PFSK-1 (cell line): Measurements from ENCODE around the gene MR1.

Experiments used
- POLR2AphosphoS5 ChIP-seq: IDR thresholded peaks from 2 replicates; pipeline ENCODE4 v1.6.1; 2012; ENCODE audit warnings: low read depth, mild to moderate bottlenecking, control low read depth, low read length, moderate library complexity
- REST ChIP-seq, 2 experiments: IDR thresholded peaks; 2 replicates each; pipeline versions ENCODE4 v1.6.1 to v1.8.0; 2011 to 2012; ENCODE audit warnings: low read depth in 2 of 2, low read length in 2 of 2, control low read depth in 1 of 2, inconsistent platforms in 1 of 2, mild to moderate bottlenecking in 1 of 2, moderate library complexity in 1 of 2; ENCODE audit not compliant: insufficient read depth in 1 of 2
- TAF1 ChIP-seq: IDR thresholded peaks from 2 replicates; pipeline ENCODE4 v1.6.1; 2012; ENCODE audit warnings: low read length, control low read depth, borderline replicate concordance; ENCODE audit not compliant: insufficient read depth

DNA sequence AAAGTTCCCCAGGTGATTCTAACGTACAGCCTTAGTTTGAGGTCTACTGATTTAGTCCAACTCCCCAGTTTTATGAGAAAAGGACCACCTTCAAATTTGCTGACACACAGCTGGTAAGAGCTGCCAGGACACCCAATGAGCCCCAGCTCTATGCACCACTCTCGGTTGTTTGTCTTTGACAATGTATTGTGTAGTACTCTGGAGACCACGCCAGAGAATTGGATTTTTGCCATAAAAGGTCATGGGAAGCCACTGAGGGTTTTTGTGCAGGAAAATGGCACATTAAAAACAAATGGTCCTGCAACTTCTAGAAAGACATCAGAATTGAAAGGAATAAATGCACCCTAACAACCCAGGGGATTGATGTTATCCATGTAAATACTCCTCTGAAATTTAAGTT, 47.6 kb downstream of the MR1 start:
- TF ChIP-seq REST (IDR thresholded peaks at IDR 0.05; ENCODE audit: insufficient read depth in 1 of 2, low read depth in 2 of 2, low read length in 2 of 2) (no peak), POLR2AphosphoS5 (no peak), TAF1 (no peak)
